Measurements from ENCODE around the gene KIF21A. TPM values are rescaled to one million over a fixed set of nuclear protein-coding genes. Genes with fewer than 3 reads are reported as not detected.
A peak's percentile ranks its signal among the peaks of the same experiment; 100 is the strongest.

KIF21A gene
- polyA plus RNA-seq, 1 of the 3 experiments (the other 2 are of a cell fraction), result 3.6 TPM

DNA sequence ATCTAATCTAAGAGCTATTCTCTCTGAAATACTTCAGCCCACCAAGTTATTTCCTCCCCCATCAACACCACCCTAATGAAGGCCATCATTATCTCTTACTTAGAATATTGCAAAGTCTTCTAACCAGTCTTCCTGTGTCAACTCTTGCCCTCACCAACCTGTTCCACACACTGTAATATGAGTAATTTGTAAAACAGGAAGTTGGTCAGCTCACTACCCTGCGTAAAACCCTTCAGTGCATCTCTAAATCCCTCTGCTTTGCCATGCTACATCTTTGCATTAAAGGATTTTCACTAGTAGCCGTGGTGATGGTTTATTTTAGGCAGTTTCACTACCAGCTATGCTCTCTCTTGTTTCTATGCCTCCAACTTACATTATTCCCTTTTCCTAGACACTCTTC lies 70.0 kb downstream of the KIF21A start:
- 89% methylated on average over 2 of the region's 2 CpGs for WGBS (ENCODE audit: low lambda C conversion rate)
- ChIA-PET POLR2A (no interaction called here), CTCF (interaction anchor here (1.4 kb wide), 1 partner anchor 54 kb away, joined by 4 read pairs; no protein-coding TSS in a partner anchor)
- H3K9me2 ChIP-seq, result no peaks in the 10 kb centered on the region
- no peaks in the 10 kb centered on the region for H3F3A ChIP-seq (replicated peaks; ENCODE audit: insufficient read depth)
- no peak overlapping the region for H3K4me3 ChIP-seq (ENCODE audit: low read depth in 2 of 2, low read length in 1 of 2)
- no peak for DNase-seq
- TF ChIP-seq JUND (IDR thresholded peaks at IDR 0.05), result no peak
- no peak for TF ChIP-seq EP300 (IDR thresholded peaks at IDR 0.05; ENCODE audit: borderline replicate concordance in 1 of 2, low read depth in 1 of 2, low read length in 1 of 2)
- TF ChIP-seq TCF12 (IDR thresholded peaks at IDR 0.05), result no peak
- no peak for TF ChIP-seq FOSL2 (IDR thresholded peaks at IDR 0.05; ENCODE audit: borderline replicate concordance, low read depth)
- TF ChIP-seq, protein P1, sequence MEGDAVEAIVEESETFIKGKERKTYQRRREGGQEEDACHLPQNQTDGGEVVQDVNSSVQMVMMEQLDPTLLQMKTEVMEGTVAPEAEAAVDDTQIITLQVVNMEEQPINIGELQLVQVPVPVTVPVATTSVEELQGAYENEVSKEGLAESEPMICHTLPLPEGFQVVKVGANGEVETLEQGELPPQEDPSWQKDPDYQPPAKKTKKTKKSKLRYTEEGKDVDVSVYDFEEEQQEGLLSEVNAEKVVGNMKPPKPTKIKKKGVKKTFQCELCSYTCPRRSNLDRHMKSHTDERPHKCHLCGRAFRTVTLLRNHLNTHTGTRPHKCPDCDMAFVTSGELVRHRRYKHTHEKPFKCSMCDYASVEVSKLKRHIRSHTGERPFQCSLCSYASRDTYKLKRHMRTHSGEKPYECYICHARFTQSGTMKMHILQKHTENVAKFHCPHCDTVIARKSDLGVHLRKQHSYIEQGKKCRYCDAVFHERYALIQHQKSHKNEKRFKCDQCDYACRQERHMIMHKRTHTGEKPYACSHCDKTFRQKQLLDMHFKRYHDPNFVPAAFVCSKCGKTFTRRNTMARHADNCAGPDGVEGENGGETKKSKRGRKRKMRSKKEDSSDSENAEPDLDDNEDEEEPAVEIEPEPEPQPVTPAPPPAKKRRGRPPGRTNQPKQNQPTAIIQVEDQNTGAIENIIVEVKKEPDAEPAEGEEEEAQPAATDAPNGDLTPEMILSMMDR (IDR thresholded peaks at IDR 0.05), result no peak
- no peak for TF ChIP-seq SMC3 (IDR thresholded peaks at IDR 0.05; ENCODE audit: low read depth, low read length)
- TF ChIP-seq, protein P2, sequence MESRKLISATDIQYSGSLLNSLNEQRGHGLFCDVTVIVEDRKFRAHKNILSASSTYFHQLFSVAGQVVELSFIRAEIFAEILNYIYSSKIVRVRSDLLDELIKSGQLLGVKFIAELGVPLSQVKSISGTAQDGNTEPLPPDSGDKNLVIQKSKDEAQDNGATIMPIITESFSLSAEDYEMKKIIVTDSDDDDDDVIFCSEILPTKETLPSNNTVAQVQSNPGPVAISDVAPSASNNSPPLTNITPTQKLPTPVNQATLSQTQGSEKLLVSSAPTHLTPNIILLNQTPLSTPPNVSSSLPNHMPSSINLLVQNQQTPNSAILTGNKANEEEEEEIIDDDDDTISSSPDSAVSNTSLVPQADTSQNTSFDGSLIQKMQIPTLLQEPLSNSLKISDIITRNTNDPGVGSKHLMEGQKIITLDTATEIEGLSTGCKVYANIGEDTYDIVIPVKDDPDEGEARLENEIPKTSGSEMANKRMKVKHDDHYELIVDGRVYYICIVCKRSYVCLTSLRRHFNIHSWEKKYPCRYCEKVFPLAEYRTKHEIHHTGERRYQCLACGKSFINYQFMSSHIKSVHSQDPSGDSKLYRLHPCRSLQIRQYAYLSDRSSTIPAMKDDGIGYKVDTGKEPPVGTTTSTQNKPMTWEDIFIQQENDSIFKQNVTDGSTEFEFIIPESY (IDR thresholded peaks at IDR 0.05; ENCODE audit: borderline replicate concordance, low read depth), result no peak
- no peak for TF ChIP-seq RXRA (IDR thresholded peaks at IDR 0.05; ENCODE audit: borderline replicate concordance, low read depth)
- no peak for TF ChIP-seq GATA2 (CRISPR knock-in tag; IDR thresholded peaks at IDR 0.05)
- TF ChIP-seq RAD21 (IDR thresholded peaks at IDR 0.05; ENCODE audit: low read length), result no peak
- no peak for TF ChIP-seq TEAD4 (IDR thresholded peaks at IDR 0.05; ENCODE audit: borderline replicate concordance, insufficient read depth)
- TF ChIP-seq RCOR1 (IDR thresholded peaks at IDR 0.05; ENCODE audit: low read length), result no peak
- no peak for TF ChIP-seq YY1 (IDR thresholded peaks at IDR 0.05; ENCODE audit: low read depth)
- H3K36me3 ChIP-seq (replicated peaks in 1 of 2; ENCODE audit: control insufficient read depth in 1 of 2, insufficient read depth in 2 of 2, low read length in 1 of 2), result peaks cover 0 to 13% of the 10 kb centered on the region in 2 experiments
- no peak overlapping the region for H3K4me2 ChIP-seq
- no peak overlapping the region; a peak in 1 of 4 replicates for H3K27ac ChIP-seq (ENCODE audit: low read depth in 2 of 2, low read length in 1 of 2)
- H3K9me3 ChIP-seq, result no peaks in the 10 kb centered on the region
- H3K9ac ChIP-seq, result no peak overlapping the region
- no peaks in the 10 kb centered on the region for H3K27me3 ChIP-seq (ENCODE audit: insufficient read depth)
- no peaks in the 10 kb centered on the region; a peak in 1 of 4 replicates for H3K4me1 ChIP-seq (ENCODE audit: control insufficient read depth in 1 of 2, insufficient read depth in 2 of 2, low read depth in 1 of 2, low read length in 1 of 2)
- H3K79me2 ChIP-seq (ENCODE audit: insufficient read depth), result no peaks in the 10 kb centered on the region
- H4K20me1 ChIP-seq (ENCODE audit: insufficient read depth), result no peaks in the 10 kb centered on the region
- H2AFZ ChIP-seq (ENCODE audit: low read depth), result no peak overlapping the region

DNA sequence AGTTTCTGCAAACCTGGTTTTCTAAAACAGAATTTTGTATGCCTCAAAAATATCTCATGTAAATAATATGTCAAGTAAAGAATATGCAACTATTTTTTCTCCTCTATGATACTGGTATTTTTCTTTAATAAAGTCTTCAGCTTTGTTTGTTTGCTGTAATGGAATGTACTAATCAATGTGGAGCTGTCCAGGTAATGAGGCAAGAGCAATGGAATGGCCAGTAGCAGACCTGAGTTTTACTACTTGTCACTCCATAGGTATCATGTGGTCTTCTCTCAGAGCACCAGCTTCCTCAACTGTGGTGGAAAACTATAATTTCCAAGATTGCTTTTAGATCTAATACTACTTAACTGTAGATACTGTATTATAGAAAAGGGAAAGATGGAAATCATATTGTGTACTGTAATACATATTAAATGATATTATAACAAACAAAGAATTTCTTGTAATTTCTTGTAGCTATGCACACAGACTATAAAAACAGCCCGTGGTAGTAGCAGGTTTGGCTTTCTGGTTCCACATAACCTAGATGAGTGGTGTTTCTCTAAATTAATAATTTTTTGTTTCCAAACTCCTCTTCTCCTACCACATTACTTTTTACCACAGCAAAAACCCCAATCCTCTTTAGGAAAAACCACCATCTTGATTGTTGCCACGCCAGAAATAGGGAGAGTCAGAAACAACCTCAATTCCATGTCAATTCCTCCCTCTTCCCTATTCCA lies 70.6 kb downstream of the KIF21A start:
- H3K79me2 ChIP-seq (ENCODE audit: insufficient read depth), result no peaks in the 10 kb centered on the region
- H3K36me3 ChIP-seq (replicated peaks in 1 of 2; ENCODE audit: control insufficient read depth in 1 of 2, insufficient read depth in 2 of 2, low read length in 1 of 2), result peaks cover 3 to 13% of the 10 kb centered on the region in 2 experiments
- WGBS (ENCODE audit: low lambda C conversion rate), result 91% methylated on average over 2 of the region's 2 CpGs
- H4K20me1 ChIP-seq (ENCODE audit: insufficient read depth), result no peaks in the 10 kb centered on the region
- H3K9me2 ChIP-seq, result no peaks in the 10 kb centered on the region
- H3K4me3 ChIP-seq (ENCODE audit: low read depth in 2 of 2, low read length in 1 of 2), result no peak overlapping the region
- H3K9ac ChIP-seq, result no peak overlapping the region
- TF ChIP-seq YY1 (IDR thresholded peaks at IDR 0.05; ENCODE audit: low read depth), result no peak
- no peak for TF ChIP-seq GATA2 (CRISPR knock-in tag; IDR thresholded peaks at IDR 0.05)
- CTCF ChIA-PET, result interaction anchor here (0.6 kb wide), 1 partner anchor 65 kb away, joined by 3 read pairs; no protein-coding TSS in a partner anchor
- no peak overlapping the region for H3K4me2 ChIP-seq
- no peaks in the 10 kb centered on the region for H3K9me3 ChIP-seq
- H3K27ac ChIP-seq (ENCODE audit: low read depth in 2 of 2, low read length in 1 of 2), result peak overlapping the region in 1 of 2 experiments; percentile 16; a peak in 1 of 4 replicates
- no peaks in the 10 kb centered on the region for H3K27me3 ChIP-seq (ENCODE audit: insufficient read depth)
- no peaks in the 10 kb centered on the region; a peak in 1 of 4 replicates for H3K4me1 ChIP-seq (ENCODE audit: control insufficient read depth in 1 of 2, insufficient read depth in 2 of 2, low read depth in 1 of 2, low read length in 1 of 2)
- no peak for DNase-seq
- H2AFZ ChIP-seq (ENCODE audit: low read depth), result no peak overlapping the region
- POLR2A ChIA-PET, result no interaction called here
- no peaks in the 10 kb centered on the region for H3F3A ChIP-seq (replicated peaks; ENCODE audit: insufficient read depth)

Data from SK-N-SH (cell line).